NCI-H2196 treated with DMSO at 0.1 percent for 48 hours (cell line): ENCODE results near the gene APEX1.
"Not testable (repeated sequence)": the region's sequence is repeated elsewhere in the genome, so short reads cannot be mapped to it uniquely, and the experiment has no call there.

ENCODE experiments used
- DNase-seq: peaks from one replicate; lab custom pipeline; 2025; ENCODE audit not compliant: unreplicated experiment; lab: John Stamatoyannopoulos, UW

The APEX1 gene

DNA sequence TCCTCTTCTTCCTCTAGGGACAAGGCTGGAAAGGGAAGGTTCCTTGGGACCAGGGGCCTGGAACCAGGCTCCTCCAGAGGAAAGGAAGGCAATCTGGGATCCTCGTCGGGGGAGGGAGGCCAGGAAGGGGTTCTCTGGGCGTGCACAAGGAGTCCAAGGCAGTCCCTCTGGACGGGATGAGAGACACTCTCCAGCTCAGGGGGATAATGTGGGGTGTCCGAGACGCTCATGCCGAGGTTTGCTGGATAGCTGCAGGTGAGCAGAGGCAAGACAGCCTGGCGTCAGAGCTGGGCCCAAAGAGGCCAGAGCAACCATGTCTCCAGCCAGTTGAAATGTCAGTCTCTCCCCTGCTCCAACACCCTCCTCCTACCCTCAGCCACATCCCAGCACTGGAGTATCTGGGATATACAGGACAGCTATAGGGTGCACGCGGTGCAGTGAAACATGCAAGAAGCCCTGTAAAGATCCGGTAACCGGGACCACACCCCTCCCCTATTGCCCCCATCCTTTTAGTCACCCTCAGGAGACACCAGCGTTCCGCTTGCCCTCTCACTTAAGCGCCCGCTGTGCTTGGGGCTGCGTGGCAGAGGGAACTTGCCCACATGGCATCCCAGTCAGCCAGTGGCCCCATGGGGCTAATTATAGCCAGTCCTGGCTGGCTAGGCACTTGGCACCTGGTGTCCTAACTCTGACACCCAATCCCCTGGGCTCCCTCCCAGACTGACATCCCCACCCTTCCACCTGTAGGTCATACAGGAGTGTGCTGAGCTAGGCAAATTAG is 19.3 kb upstream of the APEX1 start, which contains the start of gene KLHL33:
Gene KLHL33, minus strand, starts transcription at position 585 of the 781 bp plus-strand sequence. Its CDS starts 355 bp downstream, at position 230.
- DNase-seq = no peak

DNA sequence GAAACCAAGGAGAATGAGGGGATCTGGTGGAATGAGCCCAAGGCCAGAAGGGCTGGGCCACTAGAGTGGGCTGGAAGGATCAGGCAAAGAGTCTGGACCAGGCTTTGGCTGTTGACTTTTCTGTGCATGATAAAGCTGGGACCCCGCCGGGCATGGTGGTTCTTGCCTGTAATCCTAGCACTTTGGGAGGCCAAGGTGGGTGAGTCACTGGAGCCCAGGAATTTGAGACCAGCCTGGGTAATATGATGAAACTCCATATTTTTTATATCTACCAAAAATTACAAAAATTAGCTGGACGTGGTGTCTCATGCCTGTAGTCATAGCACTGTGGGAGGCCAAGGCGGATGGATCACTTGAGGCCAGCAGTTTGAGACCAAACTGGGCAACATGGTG is 18.7 kb upstream of the APEX1 start:
- DNase-seq = no peak

DNA sequence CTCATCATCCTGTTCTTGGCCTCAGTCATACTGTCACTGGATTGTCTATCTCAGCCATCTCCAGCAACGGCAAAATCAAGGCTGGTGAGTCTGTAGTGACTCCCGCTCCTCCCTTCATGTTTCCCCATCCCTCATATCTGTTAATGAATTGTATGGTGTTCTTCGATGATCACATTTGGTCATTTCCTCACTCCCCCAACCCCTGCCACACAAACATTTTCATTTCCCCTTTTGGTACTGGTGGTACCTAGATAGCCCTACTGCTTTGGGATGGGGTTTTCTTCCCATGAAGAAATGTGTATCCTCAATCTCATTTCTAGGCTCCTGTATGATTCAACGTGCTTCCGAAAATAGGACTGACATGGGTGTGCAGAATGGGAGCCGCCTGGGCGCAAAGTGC is 16.4 kb upstream of the APEX1 start:
- DNase-seq = no peak

DNA sequence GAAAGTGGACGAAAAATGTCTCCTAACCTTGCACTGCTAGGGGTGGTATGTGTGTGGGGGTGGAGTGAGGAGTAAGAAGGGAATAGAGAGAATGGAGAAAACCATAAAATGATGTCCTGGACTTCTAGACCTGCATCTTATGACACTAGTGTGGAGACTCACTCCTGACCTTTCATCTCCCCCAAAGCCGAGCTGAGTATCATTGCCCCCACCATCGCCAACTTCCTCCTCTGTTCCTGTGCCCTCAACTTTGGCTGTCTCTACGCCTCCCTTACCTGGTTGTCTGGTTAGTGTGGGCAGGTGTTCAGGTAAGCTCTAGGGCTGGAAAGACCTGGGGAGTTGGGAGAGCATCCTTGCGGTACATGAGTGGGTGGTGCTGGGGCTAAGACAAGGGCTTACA is 14.6 kb upstream of the APEX1 start:
- no peak for DNase-seq

DNA sequence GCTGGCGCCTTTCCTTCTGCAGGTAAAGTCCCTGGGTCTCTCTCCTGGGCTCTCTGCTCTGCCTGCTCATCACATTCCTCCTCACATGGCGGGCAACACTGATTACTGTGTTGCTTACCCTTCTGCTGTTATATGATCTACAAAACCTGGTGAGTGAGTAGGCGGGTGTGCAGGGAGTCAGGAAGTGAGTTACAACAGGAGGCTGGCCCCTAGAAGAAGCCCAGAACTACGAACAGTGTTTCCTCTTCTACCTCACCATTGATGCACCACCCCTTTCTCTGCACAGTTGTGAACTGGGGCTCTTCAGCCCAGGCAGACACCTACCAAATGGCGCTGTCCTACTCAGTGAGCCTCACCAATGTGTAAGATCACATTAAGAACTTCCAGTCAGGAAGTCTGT is 14.1 kb upstream of the APEX1 start:
- DNase-seq = no peak

DNA sequence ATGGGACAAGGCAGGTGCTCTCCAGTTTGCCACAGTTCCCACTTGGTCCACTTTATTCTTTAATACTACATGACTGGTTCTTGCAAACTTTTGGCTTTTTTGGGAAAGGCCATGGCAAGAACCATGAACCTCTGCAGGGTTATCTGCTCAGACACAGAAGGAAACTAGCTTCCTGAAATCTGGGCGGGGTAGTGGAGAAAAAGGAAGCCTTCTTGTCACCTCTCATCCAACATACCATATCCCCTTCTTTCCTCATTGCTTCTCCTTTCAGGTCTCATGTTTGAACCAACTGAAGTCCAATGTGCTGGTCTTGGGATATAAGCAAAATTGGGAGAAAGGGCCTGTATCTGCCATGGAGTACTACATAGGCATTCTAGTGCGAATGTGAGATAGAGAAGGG is 13.6 kb upstream of the APEX1 start:
- no peak for DNase-seq

DNA sequence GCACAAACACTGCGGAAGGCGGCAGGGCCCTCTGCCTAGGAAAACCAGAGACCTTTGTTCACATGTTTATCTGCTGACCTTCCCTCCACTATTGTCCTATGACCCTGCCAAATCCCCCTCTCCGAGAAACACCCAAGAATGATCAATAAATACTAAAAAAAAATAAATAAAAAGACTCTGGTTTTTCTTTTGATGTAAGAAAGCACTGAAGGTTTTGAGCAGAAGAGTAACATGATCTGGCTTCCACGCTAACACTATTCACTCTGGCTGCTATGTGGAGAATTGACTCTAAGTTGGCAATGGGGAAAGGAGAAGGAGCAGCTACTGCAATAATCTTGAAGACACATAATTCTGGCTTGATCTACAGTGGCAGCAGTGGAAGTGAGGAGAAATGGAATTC is 11.4 kb upstream of the APEX1 start:
- not testable (repeated sequence) for DNase-seq

DNA sequence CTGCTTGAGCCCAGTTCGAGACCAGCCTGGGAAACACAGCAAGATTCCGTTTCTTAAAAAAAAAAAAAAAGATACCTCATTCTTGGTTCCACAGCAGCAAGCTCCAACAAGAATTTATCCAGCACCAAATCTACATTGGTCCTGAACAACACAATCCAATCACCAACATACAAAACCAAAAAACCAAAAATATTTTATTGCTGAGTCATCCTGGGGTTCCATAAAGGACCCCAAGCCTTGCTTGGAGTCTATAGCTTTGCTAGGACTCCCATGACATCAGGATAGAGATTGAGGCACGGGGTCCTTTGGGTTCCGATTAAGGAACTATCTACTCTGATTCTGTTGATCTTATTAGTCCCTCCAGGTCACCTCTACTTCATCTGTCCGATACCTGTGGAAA is 8.1 kb upstream of the APEX1 start:
- no peak for DNase-seq

DNA sequence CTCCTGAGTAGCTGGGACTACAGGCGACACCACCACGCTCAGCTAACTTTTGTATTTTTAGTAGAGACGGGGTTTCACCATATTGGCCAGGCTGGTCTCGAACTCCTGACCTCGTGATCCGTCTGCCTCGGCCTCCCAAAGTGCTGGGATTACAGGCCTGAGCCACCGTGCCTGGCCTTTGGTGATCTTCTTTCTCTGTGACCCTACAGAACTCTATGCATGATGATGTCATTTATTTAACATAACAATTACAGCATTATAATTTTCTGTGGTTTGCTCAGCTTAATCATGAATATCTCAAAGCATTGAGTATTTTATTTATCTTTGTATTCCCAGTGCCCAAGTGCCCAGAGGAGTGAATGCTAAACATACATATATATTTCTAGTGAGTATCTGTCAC is 2.2 kb upstream of the APEX1 start:
- DNase-seq = not testable (repeated sequence)

DNA sequence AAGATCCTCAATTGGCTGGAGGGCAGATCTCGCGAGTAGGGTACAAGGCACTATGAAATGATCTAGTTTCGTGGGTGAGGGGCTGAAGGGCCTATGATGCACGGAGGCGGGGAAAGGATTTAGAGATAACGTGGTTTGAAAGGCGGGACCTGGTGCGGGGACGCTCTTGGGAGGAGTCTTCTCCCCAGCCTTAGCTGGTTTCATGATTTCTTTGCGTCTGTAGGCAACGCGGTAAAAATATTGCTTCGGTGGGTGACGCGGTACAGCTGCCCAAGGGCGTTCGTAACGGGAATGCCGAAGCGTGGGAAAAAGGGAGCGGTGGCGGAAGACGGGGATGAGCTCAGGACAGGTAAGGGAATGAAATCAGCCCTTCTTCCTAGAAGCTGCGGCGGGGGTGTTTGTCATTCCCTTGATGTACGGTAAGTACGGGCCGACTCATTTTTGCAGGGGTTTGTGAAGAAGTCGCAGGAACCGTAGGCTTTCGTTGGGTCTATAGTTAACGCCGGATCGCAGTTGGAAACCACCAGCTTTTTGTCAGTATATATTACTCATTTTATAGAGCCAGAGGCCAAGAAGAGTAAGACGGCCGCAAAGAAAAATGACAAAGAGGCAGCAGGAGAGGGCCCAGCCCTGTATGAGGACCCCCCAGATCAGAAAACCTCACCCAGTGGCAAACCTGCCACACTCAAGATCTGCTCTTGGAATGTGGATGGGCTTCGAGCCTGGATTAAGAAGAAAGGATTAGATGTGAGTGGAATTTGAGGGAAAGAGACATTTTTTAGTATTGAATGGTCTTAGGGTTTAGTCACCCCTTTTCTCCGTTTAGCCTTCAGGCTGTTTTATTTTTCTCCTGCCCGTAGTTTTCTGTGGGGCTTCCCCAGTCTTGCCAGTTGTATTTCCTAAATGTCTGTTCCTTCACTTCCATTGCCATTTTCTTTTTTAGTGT is 602 bp downstream of the APEX1 start:
- DNase-seq = peak; percentile 88

DNA sequence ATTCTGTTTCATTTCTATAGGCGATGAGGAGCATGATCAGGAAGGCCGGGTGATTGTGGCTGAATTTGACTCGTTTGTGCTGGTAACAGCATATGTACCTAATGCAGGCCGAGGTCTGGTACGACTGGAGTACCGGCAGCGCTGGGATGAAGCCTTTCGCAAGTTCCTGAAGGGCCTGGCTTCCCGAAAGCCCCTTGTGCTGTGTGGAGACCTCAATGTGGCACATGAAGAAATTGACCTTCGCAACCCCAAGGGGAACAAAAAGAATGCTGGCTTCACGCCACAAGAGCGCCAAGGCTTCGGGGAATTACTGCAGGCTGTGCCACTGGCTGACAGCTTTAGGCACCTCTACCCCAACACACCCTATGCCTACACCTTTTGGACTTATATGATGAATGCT is 1.9 kb downstream of the APEX1 start:
- no peak for DNase-seq

DNA sequence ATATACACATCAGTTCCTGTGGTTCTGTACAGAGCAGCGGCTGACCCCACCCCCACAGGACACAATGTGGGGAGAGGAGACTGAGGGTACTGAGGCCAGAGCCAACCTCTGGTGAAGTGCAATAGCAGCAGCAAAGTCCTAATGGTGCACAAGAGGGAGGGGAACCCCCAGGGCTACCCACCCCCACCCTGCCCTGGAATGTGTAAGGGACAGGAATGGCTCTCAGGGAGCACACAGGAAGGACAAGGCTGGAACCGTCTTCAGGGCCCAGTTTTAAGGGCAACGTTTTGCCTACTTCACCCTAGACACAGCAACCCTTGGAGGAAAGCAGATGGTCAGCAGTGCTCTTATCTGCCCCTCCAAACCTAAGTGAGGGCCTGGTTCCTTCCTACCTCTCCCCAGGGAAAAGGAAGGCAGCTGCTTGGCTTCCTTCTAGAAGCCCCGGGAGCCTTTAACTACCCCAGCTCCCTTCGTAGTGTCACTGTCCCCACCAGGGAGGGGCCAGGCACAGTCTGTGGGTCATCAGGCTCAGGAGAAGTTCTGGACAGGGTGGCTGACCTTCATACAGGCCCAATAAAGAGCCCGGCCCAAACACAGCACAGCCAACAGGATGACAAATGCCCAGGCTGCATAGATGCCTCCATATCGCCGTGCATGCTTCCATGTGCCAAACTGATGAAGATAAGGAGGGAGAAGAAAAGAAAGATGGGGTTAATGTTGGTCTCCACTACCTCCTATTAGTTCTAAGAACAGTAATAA is 3.2 kb downstream of the APEX1 start:
- DNase-seq = no peak

DNA sequence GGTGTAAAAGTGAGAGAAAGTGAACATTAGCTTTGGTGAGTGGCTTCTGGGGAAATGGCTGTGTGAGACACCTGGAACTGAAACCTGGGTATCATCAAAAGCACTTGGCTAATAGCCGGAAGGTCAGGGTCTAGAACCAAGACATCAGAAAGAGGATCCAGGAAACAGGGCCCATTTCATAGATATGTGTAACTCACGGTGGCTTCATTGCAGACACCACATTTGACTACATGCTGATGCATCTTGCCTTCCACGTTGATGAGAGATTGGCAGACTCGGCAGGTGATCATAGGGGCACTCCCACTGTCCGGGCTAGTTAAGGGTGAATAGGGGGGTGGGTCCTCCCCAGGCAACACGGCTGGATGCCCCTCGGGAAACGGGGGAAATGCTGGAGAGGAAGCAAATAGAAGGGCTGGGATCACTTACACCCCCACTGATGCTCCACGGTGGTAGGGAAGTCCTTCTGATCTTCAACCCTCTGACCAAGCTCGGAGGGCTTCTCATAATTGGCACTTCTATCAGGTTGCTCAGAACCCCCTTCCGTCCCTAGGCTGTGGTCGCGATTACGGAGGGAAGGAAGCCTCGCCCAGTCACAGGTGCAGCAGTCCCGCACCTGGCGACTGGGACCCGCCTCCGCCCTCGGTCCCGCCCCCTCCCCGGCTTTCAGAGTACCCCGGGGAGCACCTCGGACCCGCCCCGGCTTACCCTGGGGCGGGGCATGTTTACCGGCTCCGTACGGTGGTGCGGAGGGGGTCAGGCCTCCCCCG is 5.6 kb downstream of the APEX1 start:
- no peak for DNase-seq

DNA sequence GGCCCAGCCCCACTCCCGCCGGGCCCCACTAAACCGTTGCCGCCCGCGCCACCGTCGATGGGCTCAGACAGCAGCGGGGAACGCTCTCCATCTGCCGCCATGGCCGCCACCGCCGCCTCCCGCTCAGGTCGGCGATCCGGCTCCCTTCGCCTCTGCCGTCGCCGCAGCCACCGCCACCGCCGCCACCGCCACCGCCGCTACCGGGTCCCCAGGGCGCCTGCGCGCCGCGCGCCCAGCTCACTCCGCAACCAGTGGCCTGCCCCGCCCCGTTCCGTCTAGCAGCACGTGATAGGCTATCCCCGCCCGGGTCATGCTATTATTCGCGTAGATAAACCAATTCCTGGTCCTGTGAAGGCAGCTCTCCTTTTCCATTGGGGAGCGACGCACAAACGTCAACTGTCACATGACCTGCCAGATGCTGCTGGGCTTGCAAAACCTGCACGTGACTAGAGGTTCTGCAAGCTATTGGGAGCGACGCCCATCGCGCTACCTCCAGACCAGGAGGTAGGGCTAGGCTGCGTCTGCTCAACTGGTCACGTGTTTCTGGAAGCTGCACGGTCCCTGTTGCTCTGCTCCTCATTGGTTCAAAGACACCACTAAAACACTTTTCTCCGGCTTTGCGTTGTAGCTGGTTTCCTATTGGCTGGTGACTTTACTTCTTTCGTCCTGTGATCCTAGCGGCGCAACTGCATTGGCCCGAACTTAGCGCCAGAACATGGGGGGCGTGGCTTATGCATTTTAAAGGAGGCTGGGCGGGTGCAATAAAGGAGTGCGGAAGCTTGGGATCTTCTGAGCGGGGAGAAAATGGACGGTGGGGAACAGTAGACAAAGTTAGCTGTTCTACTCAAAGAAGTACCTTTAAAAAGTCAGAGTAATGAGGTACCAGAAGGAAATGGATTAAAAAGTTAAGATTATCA is 6.5 kb downstream of the APEX1 start, which contains the start of gene PIP4P1:
Gene PIP4P1, minus strand, starts transcription at position 210 of the 917 bp plus-strand sequence. Its CDS starts 109 bp downstream, at position 101.
- DNase-seq = peak; percentile 100

DNA sequence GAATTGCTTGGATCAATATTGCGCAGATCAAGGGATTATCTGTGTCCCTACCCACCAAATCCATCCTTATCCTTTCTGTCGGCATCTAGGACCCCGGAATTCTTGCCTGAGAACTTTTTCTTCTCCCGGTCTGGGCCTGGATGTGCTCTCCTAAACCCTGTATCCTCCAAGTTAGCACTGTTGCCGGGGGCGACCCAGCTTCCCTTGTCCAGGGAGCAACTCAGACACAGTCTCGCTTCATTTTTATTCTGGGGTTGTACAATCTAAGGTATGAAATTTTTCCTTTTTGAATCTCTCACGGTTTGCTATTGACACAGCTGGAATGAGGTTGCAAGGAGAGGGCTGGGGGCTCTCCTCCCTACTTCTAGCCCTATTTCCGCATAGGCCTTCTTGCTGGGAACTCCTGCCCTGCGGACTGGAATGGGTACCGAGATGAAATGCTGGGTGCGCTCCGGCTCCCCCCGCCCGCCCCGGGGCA is 13.8 kb downstream of the APEX1 start:
- DNase-seq = no peak

DNA sequence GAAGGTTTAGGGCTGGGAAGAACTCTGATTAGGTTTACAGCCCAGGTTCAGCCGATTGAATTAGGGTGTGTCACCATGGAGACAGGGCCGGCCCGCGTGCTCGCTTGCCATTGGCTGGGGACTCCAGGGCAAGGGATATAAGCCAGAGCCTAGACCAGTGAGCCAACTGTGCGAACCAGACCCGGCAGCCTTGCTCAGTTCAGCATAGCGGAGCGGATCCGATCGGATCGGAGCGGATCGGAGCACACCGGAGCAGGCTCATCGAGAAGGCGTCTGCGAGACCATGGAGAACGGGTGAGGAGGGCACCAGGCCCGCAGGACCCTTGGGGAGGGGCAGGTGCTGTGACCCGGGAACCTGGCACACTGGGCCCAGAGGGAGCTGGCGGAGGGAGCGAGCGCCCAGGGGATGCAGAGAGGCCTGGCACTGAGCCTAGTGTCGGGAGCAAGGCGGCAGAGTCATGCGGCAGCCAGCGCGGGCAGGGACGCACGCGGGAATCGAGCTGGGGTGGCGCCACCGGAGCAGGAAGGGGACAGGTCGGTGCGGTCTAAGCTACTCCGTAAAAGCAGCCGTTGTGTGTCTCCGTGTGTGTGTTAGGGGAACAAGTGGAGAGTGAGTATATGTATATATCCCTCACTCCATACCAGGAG is 14.3 kb downstream of the APEX1 start, which contains the start of gene PNP:
Gene PNP, plus strand, starts transcription at position 165 of the 648 bp plus-strand sequence. Its CDS starts 119 bp downstream, at position 284.
- DNase-seq = peak; percentile 87

DNA sequence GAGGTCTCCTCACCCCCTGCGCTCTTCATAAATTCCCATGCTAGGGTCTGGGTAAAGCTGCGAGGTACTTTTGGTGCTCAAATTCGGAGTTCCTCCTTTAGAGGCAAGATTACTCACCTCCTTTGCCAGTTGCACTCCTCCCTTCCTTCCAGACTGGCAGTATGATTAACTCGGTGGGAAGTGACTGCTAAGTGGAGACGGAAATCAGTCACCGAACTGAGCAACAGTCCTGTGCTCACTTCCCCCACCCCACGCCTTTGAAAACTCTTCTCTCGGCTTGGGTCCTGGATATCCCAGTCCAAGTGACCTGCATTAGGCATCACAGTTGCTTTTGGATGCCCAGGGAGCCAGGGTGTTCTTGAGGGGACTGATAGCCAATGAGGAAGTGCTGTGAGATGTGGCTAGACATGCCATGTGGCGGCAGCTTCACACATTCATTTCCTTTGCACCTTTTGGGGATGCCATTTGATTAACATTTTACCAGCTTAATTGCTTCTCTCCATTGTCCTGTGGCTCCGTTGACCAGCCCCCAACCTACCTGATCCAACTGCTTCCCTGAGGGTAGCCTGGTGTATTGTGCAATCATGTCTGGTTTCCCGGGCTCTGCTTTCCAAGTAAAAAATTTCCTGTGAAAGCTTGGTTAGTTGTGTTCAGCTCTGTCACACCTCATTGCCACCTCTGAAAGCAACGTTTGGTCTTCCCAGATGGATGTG is 15.0 kb downstream of the APEX1 start:
- DNase-seq = no peak

DNA sequence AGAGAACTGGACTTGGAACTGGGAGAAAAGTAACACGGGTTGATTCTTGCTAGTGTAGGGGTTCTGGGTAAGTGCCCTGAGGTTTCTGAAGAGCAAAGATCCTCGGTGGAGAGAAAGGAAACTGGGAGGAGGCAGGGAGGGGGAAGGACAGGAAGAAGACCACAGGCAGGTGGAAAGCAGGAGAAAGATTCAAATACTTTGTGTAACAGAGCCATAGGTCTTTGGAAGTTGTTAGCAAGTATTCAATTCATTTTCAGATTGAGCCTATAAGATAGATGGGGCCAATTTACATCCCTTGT is 15.5 kb downstream of the APEX1 start:
- no peak for DNase-seq
